ENCODE data around the gene LIM2. TPM values are rescaled to one million over a fixed set of nuclear protein-coding genes. Genes with fewer than 3 reads are reported as not detected.

The LIM2 gene
- total and polyA plus RNA-seq, 9 of the 15 experiments (the other 6 are each of a cell fraction or from before 2014, with no cell fraction given): 0.07 to 0.45 (median 0.18) TPM; not detected in 4

DNA sequence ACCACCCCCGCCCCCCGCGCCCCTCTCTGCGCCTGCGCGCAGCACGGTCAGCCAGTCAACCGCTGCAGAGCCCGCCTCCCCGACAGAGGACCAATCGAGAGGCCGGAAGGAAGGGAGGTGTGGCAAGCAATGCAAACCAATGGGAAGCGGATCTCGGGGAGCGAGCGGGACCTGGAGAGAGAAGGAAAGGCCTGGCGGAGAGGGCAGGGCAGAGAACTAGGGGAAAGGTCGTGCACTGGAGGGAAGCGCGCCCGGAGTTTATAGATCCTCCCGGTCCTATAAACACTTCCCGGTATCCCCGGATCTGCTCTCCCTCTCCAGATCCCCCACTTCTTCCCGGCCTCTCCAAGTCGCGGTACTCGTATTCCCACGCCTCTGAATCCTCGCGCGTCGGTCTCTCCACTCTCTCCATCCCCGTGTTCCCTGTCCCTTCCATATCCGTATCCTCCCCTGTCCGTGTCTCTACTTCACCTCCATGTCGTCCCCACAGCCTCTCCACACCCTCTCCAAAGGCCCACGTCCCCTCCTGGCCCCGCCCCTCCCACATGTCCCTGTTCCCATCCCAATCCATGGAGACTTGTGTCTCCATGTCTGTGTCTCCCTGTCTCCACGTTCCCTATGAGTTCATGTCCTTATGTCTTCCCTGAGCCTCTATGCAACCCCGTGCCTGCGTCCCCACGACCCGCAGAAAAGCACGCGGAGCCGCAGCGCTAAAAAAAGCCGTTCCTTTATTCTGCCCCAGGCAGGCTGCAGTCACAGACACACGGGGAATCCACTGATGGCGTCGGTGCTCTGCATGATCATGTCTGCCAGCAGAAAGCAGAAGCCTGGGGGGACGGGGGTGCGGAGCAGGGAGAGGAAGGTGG, 21.2 kb downstream of the LIM2 start:
- peak; percentile 96 to 99 (median 97) for DNase-seq (ENCODE audit: extremely low read depth in 1 of 4, low spot score in 3 of 4)
- peak overlapping the region; percentile 92 for H3K27ac ChIP-seq (ENCODE audit: extremely low read depth, low read depth, low read length)
- no peaks in the 10 kb centered on the region for H3K9me1 ChIP-seq (ENCODE audit: control insufficient read depth, insufficient read depth, low read length)
- ChIA-PET POLR2A (interaction anchor here (0.9 to 1.7 kb wide), 8 partner anchors 10 to 27 kb away, joined by 3 to 13 read pairs (median 6); partner anchors contain the start of gene VSIG10L), CTCF (ENCODE audit: low intra/inter-chr PET ratio) (no interaction called here)
- H3K36me3 ChIP-seq (ENCODE audit: control insufficient read depth, insufficient read depth, low read length): no peaks in the 10 kb centered on the region
- H3K4me1 ChIP-seq (replicated peaks in 1 of 2; ENCODE audit: control insufficient read depth in 2 of 2, insufficient read depth in 2 of 2, low read length in 2 of 2): peaks cover 28 to 48% of the 10 kb centered on the region in 2 experiments
- H4K20me1 ChIP-seq (replicated peaks; ENCODE audit: control insufficient read depth, insufficient read depth, low read length): no peaks in the 10 kb centered on the region
- FAIRE-seq: peak; percentile 97
- peak; percentile 82 for ATAC-seq
- peak overlapping the region; percentile 75 for H3K4me3 ChIP-seq
- H3K9ac ChIP-seq (ENCODE audit: insufficient read depth in 1 of 2, low read depth in 2 of 2, low read length in 2 of 2): peak overlapping the region; percentile 93 to 96
- H3K4me2 ChIP-seq (ENCODE audit: insufficient read depth, low read length): peak overlapping the region; percentile 96
- H2AFZ ChIP-seq (ENCODE audit: low read depth, low read length): peak overlapping the region; percentile 12
- intact Hi-C loops (cut with micrococcal nuclease) (loop anchor here (1.0 kb wide), 2 partner anchors 24 to 27 kb away; partner anchors contain the start of gene C19orf84), in situ Hi-C loops (cut with MboI) (no loop called here)
- under 1% methylated on average over 54 of the region's 54 CpGs for WGBS (ENCODE audit: insufficient coverage, low coverage, missing lambda C conversion rate)
- H3K79me2 ChIP-seq (ENCODE audit: control insufficient read depth, insufficient read depth, low read length): peaks cover 61% of the 10 kb centered on the region
- TSS peak; percentile 43 for BruUV-seq (replicated peaks)
- H3K9me3 ChIP-seq (replicated peaks; ENCODE audit: control insufficient read depth, insufficient read depth, low read depth, low read length): no peaks in the 10 kb centered on the region
- H3K27me3 ChIP-seq (ENCODE audit: control insufficient read depth in 2 of 2, insufficient read depth in 2 of 2, low read length in 2 of 2): no peaks in the 10 kb centered on the region
- TF ChIP-seq ZNF239 (CRISPR knock-in tag; IDR thresholded peaks at IDR 0.05) (no peak), SLC30A9 (CRISPR knock-in tag; IDR thresholded peaks at IDR 0.05) (no peak), HNRNPLL (IDR thresholded peaks at IDR 0.05; ENCODE audit: low read depth, low read length, poor library complexity, severe bottlenecking) (no peak), CHD4 (IDR thresholded peaks at IDR 0.05; ENCODE audit: insufficient read depth, insufficient replicate concordance, low read depth, low read length, poor library complexity, severe bottlenecking) (no peak), NFRKB (IDR thresholded peaks at IDR 0.05; ENCODE audit: low read depth) (no peak; the same call in none of the 2 replicates), ZNF449 (CRISPR knock-in tag; IDR thresholded peaks at IDR 0.05) (no peak), GTF2A2 (tag; IDR thresholded peaks at IDR 0.05) (no peak), KHSRP (IDR thresholded peaks at IDR 0.05) (peak; percentile 21; the same call in 1 of the 2 replicates), NCOA2 (IDR thresholded peaks at IDR 0.05; ENCODE audit: partially characterized antibody in 2 of 2) (no peak), NELFE (IDR thresholded peaks at IDR 0.05; ENCODE audit: insufficient read depth, insufficient read length) (no peak)
- TF ChIP-seq, protein P1, sequence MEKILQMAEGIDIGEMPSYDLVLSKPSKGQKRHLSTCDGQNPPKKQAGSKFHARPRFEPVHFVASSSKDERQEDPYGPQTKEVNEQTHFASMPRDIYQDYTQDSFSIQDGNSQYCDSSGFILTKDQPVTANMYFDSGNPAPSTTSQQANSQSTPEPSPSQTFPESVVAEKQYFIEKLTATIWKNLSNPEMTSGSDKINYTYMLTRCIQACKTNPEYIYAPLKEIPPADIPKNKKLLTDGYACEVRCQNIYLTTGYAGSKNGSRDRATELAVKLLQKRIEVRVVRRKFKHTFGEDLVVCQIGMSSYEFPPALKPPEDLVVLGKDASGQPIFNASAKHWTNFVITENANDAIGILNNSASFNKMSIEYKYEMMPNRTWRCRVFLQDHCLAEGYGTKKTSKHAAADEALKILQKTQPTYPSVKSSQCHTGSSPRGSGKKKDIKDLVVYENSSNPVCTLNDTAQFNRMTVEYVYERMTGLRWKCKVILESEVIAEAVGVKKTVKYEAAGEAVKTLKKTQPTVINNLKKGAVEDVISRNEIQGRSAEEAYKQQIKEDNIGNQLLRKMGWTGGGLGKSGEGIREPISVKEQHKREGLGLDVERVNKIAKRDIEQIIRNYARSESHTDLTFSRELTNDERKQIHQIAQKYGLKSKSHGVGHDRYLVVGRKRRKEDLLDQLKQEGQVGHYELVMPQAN (IDR thresholded peaks at IDR 0.05; ENCODE audit: borderline replicate concordance): peak; percentile 91
- TF ChIP-seq, protein P2, sequence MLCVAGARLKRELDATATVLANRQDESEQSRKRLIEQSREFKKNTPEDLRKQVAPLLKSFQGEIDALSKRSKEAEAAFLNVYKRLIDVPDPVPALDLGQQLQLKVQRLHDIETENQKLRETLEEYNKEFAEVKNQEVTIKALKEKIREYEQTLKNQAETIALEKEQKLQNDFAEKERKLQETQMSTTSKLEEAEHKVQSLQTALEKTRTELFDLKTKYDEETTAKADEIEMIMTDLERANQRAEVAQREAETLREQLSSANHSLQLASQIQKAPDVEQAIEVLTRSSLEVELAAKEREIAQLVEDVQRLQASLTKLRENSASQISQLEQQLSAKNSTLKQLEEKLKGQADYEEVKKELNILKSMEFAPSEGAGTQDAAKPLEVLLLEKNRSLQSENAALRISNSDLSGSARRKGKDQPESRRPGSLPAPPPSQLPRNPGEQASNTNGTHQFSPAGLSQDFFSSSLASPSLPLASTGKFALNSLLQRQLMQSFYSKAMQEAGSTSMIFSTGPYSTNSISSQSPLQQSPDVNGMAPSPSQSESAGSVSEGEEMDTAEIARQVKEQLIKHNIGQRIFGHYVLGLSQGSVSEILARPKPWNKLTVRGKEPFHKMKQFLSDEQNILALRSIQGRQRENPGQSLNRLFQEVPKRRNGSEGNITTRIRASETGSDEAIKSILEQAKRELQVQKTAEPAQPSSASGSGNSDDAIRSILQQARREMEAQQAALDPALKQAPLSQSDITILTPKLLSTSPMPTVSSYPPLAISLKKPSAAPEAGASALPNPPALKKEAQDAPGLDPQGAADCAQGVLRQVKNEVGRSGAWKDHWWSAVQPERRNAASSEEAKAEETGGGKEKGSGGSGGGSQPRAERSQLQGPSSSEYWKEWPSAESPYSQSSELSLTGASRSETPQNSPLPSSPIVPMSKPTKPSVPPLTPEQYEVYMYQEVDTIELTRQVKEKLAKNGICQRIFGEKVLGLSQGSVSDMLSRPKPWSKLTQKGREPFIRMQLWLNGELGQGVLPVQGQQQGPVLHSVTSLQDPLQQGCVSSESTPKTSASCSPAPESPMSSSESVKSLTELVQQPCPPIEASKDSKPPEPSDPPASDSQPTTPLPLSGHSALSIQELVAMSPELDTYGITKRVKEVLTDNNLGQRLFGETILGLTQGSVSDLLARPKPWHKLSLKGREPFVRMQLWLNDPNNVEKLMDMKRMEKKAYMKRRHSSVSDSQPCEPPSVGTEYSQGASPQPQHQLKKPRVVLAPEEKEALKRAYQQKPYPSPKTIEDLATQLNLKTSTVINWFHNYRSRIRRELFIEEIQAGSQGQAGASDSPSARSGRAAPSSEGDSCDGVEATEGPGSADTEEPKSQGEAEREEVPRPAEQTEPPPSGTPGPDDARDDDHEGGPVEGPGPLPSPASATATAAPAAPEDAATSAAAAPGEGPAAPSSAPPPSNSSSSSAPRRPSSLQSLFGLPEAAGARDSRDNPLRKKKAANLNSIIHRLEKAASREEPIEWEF (CRISPR knock-in tag; IDR thresholded peaks at IDR 0.05): no peak
